GM23248 (cell line): ENCODE data around the gene GRIP2. TPM values are rescaled to one million over a fixed set of nuclear protein-coding genes. Genes with fewer than 3 reads are reported as not detected.

Experiments
- DNase-seq: peaks from one replicate; pipeline ENCODE4 v3.0.0-alpha.2; 2015
- H2AFZ ChIP-seq: fragments of 200-600 bp; sonication (generic); 2 replicates; pipeline ENCODE4 v1.6.1; 2016; ENCODE audit warnings: antibody characterized with exemption
- H3F3A ChIP-seq: fragments of 200-600 bp; sonication (generic); 2 replicates; pipeline ENCODE4 v1.6.1; 2016; ENCODE audit warnings: mild to moderate bottlenecking, antibody characterized with exemption, mixed run types; ENCODE audit not compliant: insufficient read depth
- H3K27ac ChIP-seq: fragments of 200-600 bp; sonication (generic); 2 replicates; pipeline ENCODE4 v1.5.1; 2016; ENCODE audit warnings: mild to moderate bottlenecking
- H3K27me3 ChIP-seq: fragments of 200-600 bp; sonication (generic); replicated peaks from 2 replicates; pipeline ENCODE4 v1.6.1; 2016; ENCODE audit warnings: mild to moderate bottlenecking; ENCODE audit not compliant: insufficient read depth
- H3K36me3 ChIP-seq: fragments of 200-600 bp; sonication (generic); 2 replicates; pipeline ENCODE4 v1.6.1; 2016; ENCODE audit warnings: low read depth, mild to moderate bottlenecking
- H3K4me1 ChIP-seq: fragments of 200-600 bp; sonication (generic); 2 replicates; pipeline ENCODE4 v1.6.1; 2016; ENCODE audit warnings: mild to moderate bottlenecking; ENCODE audit not compliant: insufficient read depth
- H3K4me2 ChIP-seq: fragments of 200-600 bp; sonication (generic); one replicate; pipeline ENCODE4 v1.6.1; 2016; ENCODE audit warnings: mild to moderate bottlenecking; ENCODE audit not compliant: unreplicated experiment
- H3K4me3 ChIP-seq: fragments of 200-600 bp; sonication (generic); 2 replicates; pipeline ENCODE4 v1.5.1; 2016; ENCODE audit warnings: mild to moderate bottlenecking
- H3K79me2 ChIP-seq: fragments of 200-600 bp; sonication (generic); 2 replicates; pipeline ENCODE4 v1.6.1; 2016; ENCODE audit warnings: mild to moderate bottlenecking; ENCODE audit not compliant: insufficient read depth
- H3K9ac ChIP-seq: fragments of 200-600 bp; sonication (generic); 2 replicates; pipeline ENCODE4 v1.6.1; 2016; ENCODE audit warnings: mild to moderate bottlenecking
- H3K9me2 ChIP-seq: fragments of 200-600 bp; sonication (generic); 2 replicates; pipeline ENCODE4 v1.6.1; 2016; ENCODE audit warnings: mixed run types, mild to moderate bottlenecking, moderate library complexity; ENCODE audit not compliant: insufficient read depth
- H3K9me3 ChIP-seq: fragments of 200-600 bp; sonication (generic); one replicate; pipeline ENCODE4 v1.6.1; 2017; ENCODE audit warnings: low read depth
- H4K20me1 ChIP-seq: fragments of 200-600 bp; sonication (generic); 2 replicates; pipeline ENCODE4 v1.6.0; 2016; ENCODE audit not compliant: insufficient read depth
- EZH2 ChIP-seq: fragments of 200-600 bp; sonication (generic); IDR thresholded peaks from 2 replicates; pipeline ENCODE4 v1.6.1; 2018; ENCODE audit warnings: antibody characterized with exemption, mild to moderate bottlenecking; ENCODE audit not compliant: insufficient read depth, poor library complexity, severe bottlenecking
- EZH2phosphoT487 ChIP-seq: fragments of 200-600 bp; sonication (generic); IDR thresholded peaks from 2 replicates; pipeline ENCODE4 v1.6.1; 2018; ENCODE audit warnings: antibody characterized with exemption, moderate library complexity, mild to moderate bottlenecking, low read depth; ENCODE audit not compliant: insufficient read depth
- WGBS, 2 experiments: methylation state at CpG; one replicate each; pipeline ENCODE4 v1.1.6; 2015 to 2017; ENCODE audit warnings: low lambda C conversion rate in 2 of 2, low coverage in 1 of 2; ENCODE audit errors: missing lambda C conversion rate in 2 of 2; 5-methylcytosine and 5-hydroxymethylcytosine counted together
- in situ Hi-C: fragments of 300-500 bp; cut with MboI; formaldehyde crosslinking; loops from 2 replicates; pipeline ENCODE4 v1.15.0; 2020
- polyA plus RNA-seq: library from polyadenylated mRNA; unstranded; fragments of >200 nt; fragmentation: Nextera tagmentation; extraction: Ambion mirVana; gene quantifications from 2 replicates; pipeline ENCODE4 v1.2.1, GENCODE V29; 2016
- total RNA-seq: library from RNA; depleted of rRNA; stranded (reverse); fragments of >200 nt; shearing (Covaris generic); gene quantifications from 2 replicates; pipeline ENCODE4 v1.2.3, GENCODE V29; 2014

GRIP2 gene
- total and polyA plus RNA-seq, 2 experiments from 2014 or later: 0.11 to 0.14 TPM

DNA sequence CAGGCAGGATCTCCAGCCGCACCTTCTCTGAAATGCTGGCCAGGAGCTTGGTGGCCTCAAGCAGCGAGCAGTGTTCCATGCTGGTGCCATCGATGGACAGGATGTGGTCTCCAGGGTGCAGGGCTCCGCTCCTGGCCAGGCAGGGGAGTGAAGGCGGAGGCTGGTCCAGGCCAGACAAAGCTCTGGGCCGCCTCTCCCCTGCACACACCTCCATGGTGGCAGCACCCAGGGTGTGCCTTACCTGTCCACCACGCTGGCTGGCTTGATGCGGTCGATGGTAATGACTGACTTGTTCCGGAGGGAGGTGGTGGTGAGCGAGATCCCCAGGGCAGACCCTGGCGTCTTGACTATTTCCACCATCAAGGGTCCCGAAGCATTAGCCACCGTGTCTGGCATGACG is 20.0 kb downstream of the GRIP2 start:
- H4K20me1 ChIP-seq: no peaks in the 10 kb centered on the region
- no peaks in the 10 kb centered on the region for H3K79me2 ChIP-seq
- no peak overlapping the region for H2AFZ ChIP-seq
- H3K27ac ChIP-seq: no peak overlapping the region
- H3K36me3 ChIP-seq: no peaks in the 10 kb centered on the region
- H3K4me1 ChIP-seq: no peaks in the 10 kb centered on the region
- 78 to 82% methylated on average over 15 of the region's 15 CpGs for WGBS, 2 experiments
- no peak overlapping the region for H3K4me3 ChIP-seq
- H3K4me2 ChIP-seq: no peak overlapping the region
- no peaks in the 10 kb centered on the region for H3K9me3 ChIP-seq
- no peak overlapping the region for H3K9ac ChIP-seq
- in situ Hi-C loops: loop anchor here (25.0 kb wide), 1 partner anchor 392 kb away; no protein-coding TSS in a partner anchor
- no peaks in the 10 kb centered on the region for H3K9me2 ChIP-seq
- no peaks in the 10 kb centered on the region for H3F3A ChIP-seq
- TF ChIP-seq EZH2phosphoT487: no peak
- TF ChIP-seq EZH2: no peak
- DNase-seq: no peak
- no peaks in the 10 kb centered on the region for H3K27me3 ChIP-seq

DNA sequence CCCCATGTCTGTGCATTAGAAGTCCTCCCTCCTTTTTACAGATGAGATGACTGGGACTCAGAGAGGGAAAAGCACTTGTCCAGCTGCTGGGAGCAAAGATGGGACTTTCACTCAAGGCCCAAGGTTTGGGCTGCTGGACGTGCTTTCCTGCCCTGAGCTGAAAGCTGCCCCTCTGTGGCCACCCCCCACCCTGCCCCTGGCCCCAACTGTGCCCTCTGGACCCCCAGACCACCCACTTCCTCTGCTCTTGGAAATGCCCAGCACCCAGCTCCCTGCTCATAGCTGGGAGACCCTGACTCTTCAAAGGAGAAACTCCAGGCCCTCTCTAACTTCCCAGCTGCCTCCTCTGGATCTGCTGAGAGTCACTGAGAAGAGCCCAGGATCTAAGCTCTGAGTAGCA is 20.7 kb downstream of the GRIP2 start:
- Histone ChIP-seq H3K27ac (no peak overlapping the region), H2AFZ (no peak overlapping the region), H3K4me3 (no peak overlapping the region), H3K4me2 (no peak overlapping the region), H3F3A (no peaks in the 10 kb centered on the region), H3K9me2 (no peaks in the 10 kb centered on the region), H3K4me1 (no peaks in the 10 kb centered on the region), H3K36me3 (no peaks in the 10 kb centered on the region), H3K9ac (no peak overlapping the region), H3K79me2 (no peaks in the 10 kb centered on the region), H3K9me3 (no peaks in the 10 kb centered on the region), H4K20me1 (no peaks in the 10 kb centered on the region), H3K27me3 (no peaks in the 10 kb centered on the region)
- in situ Hi-C loops: loop anchor here (25.0 kb wide), 1 partner anchor 393 kb away; no protein-coding TSS in a partner anchor
- TF ChIP-seq EZH2 (no peak), EZH2phosphoT487 (no peak)
- no peak for DNase-seq
- WGBS, 2 experiments: 14 to 21% methylated on average over 1 of the region's 1 CpG

DNA sequence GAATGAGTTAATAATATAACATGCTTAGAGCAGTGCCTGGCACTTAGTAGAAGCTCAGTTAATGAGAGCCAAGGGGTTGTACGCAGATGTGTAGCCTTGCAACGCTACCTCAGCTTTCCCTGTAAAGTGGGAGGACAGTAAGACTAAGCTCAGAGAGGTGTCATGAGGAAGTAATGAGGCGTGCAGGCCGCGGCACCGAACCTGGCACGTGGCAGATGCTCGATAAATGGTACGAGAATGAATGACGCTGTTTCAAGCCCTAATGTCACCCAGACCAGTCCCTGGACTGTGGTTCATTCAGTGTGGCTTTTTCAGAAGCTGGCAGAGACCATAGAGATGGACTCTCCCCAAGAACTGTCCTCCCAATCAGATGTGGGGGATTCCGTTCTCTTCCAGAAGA is 21.2 kb downstream of the GRIP2 start:
- Histone ChIP-seq H3K4me2 (no peak overlapping the region), H3K9ac (no peak overlapping the region), H3F3A (no peaks in the 10 kb centered on the region), H3K4me1 (no peaks in the 10 kb centered on the region), H3K9me2 (no peaks in the 10 kb centered on the region), H2AFZ (no peak overlapping the region), H4K20me1 (no peaks in the 10 kb centered on the region), H3K27ac (no peak overlapping the region), H3K27me3 (no peaks in the 10 kb centered on the region), H3K4me3 (no peak overlapping the region), H3K79me2 (no peaks in the 10 kb centered on the region), H3K9me3 (no peaks in the 10 kb centered on the region), H3K36me3 (no peaks in the 10 kb centered on the region)
- WGBS, 2 experiments: 64 to 65% methylated on average over 11 of the region's 11 CpGs
- TF ChIP-seq EZH2: no peak
- TF ChIP-seq EZH2phosphoT487: no peak
- in situ Hi-C loops: loop anchor here (25.0 kb wide), 1 partner anchor 393 kb away; no protein-coding TSS in a partner anchor
- DNase-seq: no peak

DNA sequence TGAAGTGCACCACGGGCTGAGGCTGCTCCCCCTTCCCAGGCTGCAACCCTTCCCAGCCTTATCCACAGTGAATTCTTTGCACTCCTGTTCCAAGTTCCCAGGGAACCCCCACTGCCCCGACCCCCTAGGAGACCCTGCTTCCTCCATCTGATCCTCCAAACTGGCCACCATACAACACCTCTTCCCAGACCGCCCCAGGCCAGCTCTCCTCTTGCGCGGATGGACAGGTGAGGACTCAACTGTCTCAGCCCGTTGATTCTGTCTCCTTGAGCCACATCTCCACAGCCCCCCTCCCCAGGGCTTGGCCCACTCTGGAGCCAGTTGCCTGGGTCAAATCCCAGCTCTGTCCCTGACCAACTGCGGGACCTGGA is 21.7 kb downstream of the GRIP2 start:
- Histone ChIP-seq H3K27me3 (no peaks in the 10 kb centered on the region), H3F3A (no peaks in the 10 kb centered on the region), H3K4me2 (no peak overlapping the region), H2AFZ (no peak overlapping the region), H3K9me2 (no peaks in the 10 kb centered on the region), H3K4me3 (no peak overlapping the region), H4K20me1 (no peaks in the 10 kb centered on the region), H3K79me2 (no peaks in the 10 kb centered on the region), H3K9me3 (no peaks in the 10 kb centered on the region), H3K27ac (no peak overlapping the region), H3K9ac (no peak overlapping the region), H3K4me1 (no peaks in the 10 kb centered on the region), H3K36me3 (no peaks in the 10 kb centered on the region)
- no peak for TF ChIP-seq EZH2
- TF ChIP-seq EZH2phosphoT487: no peak
- in situ Hi-C loops: loop anchor here (25.0 kb wide), 1 partner anchor 394 kb away; no protein-coding TSS in a partner anchor
- 52 to 64% methylated on average over 7 of the region's 7 CpGs for WGBS, 2 experiments
- no peak for DNase-seq
